Dendritic cell treated with granulocyte-macrophage colony-stimulating factor and Interleukin-4, amounts not matched to agents 40 ng/mL and 50 ng/mL, for 4 days (primary cell): Measurements from ENCODE around the gene NRROS.
A peak's percentile ranks its signal among the peaks of the same experiment; 100 is the strongest.

ENCODE experiments used
- H3K27ac Mint-ChIP-seq: one replicate; pipeline ENCODE4 v1.8.0; 2022; ENCODE audit warnings: mild to moderate bottlenecking, mixed read lengths
- H3K27me3 Mint-ChIP-seq: one replicate; pipeline ENCODE4 v1.8.0; 2022; ENCODE audit warnings: mild to moderate bottlenecking, mixed read lengths
- H3K36me3 Mint-ChIP-seq: one replicate; pipeline ENCODE4 v1.8.0; 2022; ENCODE audit warnings: low read depth, mixed read lengths
- H3K4me1 Mint-ChIP-seq: one replicate; pipeline ENCODE4 v1.8.0; 2022; ENCODE audit warnings: low read depth, mixed read lengths
- H3K4me3 Mint-ChIP-seq: one replicate; pipeline ENCODE4 v1.8.0; 2022; ENCODE audit warnings: mild to moderate bottlenecking, moderate library complexity, mixed read lengths
- H3K9me3 Mint-ChIP-seq: one replicate; pipeline ENCODE4 v1.8.0; 2022; ENCODE audit warnings: mixed read lengths
- intact Hi-C: fragments of 100-400 bp; cut with micrococcal nuclease; formaldehyde crosslinking; loops from one replicate; pipeline ENCODE4 v1.15.0; 2022

The NRROS gene

GRCh38 chr3:196694202-196694638, 54.7 kb downstream of the NRROS start:
- Mint-ChIP-seq H3K9me3 (no peaks in the 10 kb centered on the region), H3K27ac (no peak overlapping the region), H3K4me3 (no peak overlapping the region), H3K27me3 (no peaks in the 10 kb centered on the region), H3K4me1 (peaks cover 54% of the 10 kb centered on the region), H3K36me3 (peaks cover under 1% of the 10 kb centered on the region)
- intact Hi-C loops, result no loop called here

GRCh38 chr3:196694941-196695848, 55.7 kb downstream of the NRROS start:
- peaks cover 52% of the 10 kb centered on the region for H3K4me1 Mint-ChIP-seq
- H3K9me3 Mint-ChIP-seq, result no peaks in the 10 kb centered on the region
- peak overlapping the region; percentile 63 for H3K27ac Mint-ChIP-seq
- H3K27me3 Mint-ChIP-seq, result no peaks in the 10 kb centered on the region
- H3K4me3 Mint-ChIP-seq, result no peak overlapping the region
- intact Hi-C loops, result no loop called here
- peaks cover 6% of the 10 kb centered on the region for H3K36me3 Mint-ChIP-seq

GRCh38 chr3:196695849-196696226, 56.3 kb downstream of the NRROS start:
- intact Hi-C loops, result no loop called here
- Mint-ChIP-seq H3K27ac (peak overlapping the region; percentile 63), H3K4me3 (no peak overlapping the region), H3K4me1 (peaks cover 45% of the 10 kb centered on the region), H3K36me3 (peaks cover 6% of the 10 kb centered on the region), H3K27me3 (no peaks in the 10 kb centered on the region), H3K9me3 (no peaks in the 10 kb centered on the region)

- Mint-ChIP-seq H3K27ac (no peak overlapping the region), H3K9me3 (no peaks in the 10 kb centered on the region), H3K27me3 (no peaks in the 10 kb centered on the region), H3K4me1 (peaks cover 31% of the 10 kb centered on the region), H3K4me3 (no peak overlapping the region), H3K36me3 (peaks cover 6% of the 10 kb centered on the region)
- intact Hi-C loops, result no loop called here
These were observed 57.8 kb downstream of the NRROS start for GRCh38 chr3:196697270-196697669.

- Mint-ChIP-seq H3K27me3 (no peaks in the 10 kb centered on the region), H3K4me1 (peaks cover 17% of the 10 kb centered on the region), H3K4me3 (no peak overlapping the region), H3K9me3 (no peaks in the 10 kb centered on the region), H3K36me3 (peaks cover 18% of the 10 kb centered on the region), H3K27ac (no peak overlapping the region)
- intact Hi-C loops, result no loop called here
These were observed 60.3 kb downstream of the NRROS start for GRCh38 chr3:196699749-196700148.

GRCh38 chr3:196700801-196701200, 61.3 kb downstream of the NRROS start:
- Mint-ChIP-seq H3K27ac (no peak overlapping the region), H3K4me3 (no peak overlapping the region), H3K4me1 (peaks cover 16% of the 10 kb centered on the region), H3K27me3 (no peaks in the 10 kb centered on the region), H3K9me3 (no peaks in the 10 kb centered on the region), H3K36me3 (peaks cover 18% of the 10 kb centered on the region)
- intact Hi-C loops, result no loop called here

- H3K4me3 Mint-ChIP-seq, result no peak overlapping the region
- H3K4me1 Mint-ChIP-seq, result peaks cover 33% of the 10 kb centered on the region
- peak overlapping the region; percentile 64 for H3K27ac Mint-ChIP-seq
- H3K9me3 Mint-ChIP-seq, result no peaks in the 10 kb centered on the region
- peaks cover 20% of the 10 kb centered on the region for H3K36me3 Mint-ChIP-seq
- intact Hi-C loops, result no loop called here
- no peaks in the 10 kb centered on the region for H3K27me3 Mint-ChIP-seq
These were observed 66.8 kb downstream of the NRROS start for GRCh38 chr3:196706327-196706726.

GRCh38 chr3:196706731-196707130, 67.2 kb downstream of the NRROS start:
- Mint-ChIP-seq H3K36me3 (peaks cover 20% of the 10 kb centered on the region), H3K4me3 (no peak overlapping the region), H3K9me3 (no peaks in the 10 kb centered on the region), H3K4me1 (peaks cover 37% of the 10 kb centered on the region), H3K27ac (peak overlapping the region; percentile 64), H3K27me3 (no peaks in the 10 kb centered on the region)
- intact Hi-C loops, result no loop called here

GRCh38 chr3:196707566-196707965, 68.1 kb downstream of the NRROS start:
- Mint-ChIP-seq H3K27me3 (no peaks in the 10 kb centered on the region), H3K27ac (no peak overlapping the region), H3K36me3 (peaks cover 18% of the 10 kb centered on the region), H3K4me3 (no peak overlapping the region), H3K9me3 (no peaks in the 10 kb centered on the region), H3K4me1 (peaks cover 39% of the 10 kb centered on the region)
- intact Hi-C loops, result no loop called here

- intact Hi-C loops, result no loop called here
- no peaks in the 10 kb centered on the region for H3K9me3 Mint-ChIP-seq
- H3K27ac Mint-ChIP-seq, result no peak overlapping the region
- peaks cover 42% of the 10 kb centered on the region for H3K4me1 Mint-ChIP-seq
- H3K36me3 Mint-ChIP-seq, result peaks cover 13% of the 10 kb centered on the region
- H3K27me3 Mint-ChIP-seq, result no peaks in the 10 kb centered on the region
- H3K4me3 Mint-ChIP-seq, result no peak overlapping the region
These were observed 69.0 kb downstream of the NRROS start for GRCh38 chr3:196708467-196708866.
